HCT116 (cell line): Measurements from ENCODE around the gene IQCC. TPM values are rescaled to one million over a fixed set of nuclear protein-coding genes. Genes with fewer than 3 reads are reported as not detected.

Source experiments
- ATAC-seq: fragments of 200-7000 bp; cut with Tn5 transposase; 2 replicates; pipeline ENCODE4 v1.9.1; 2020; ENCODE audit warnings: mild to moderate bottlenecking, moderate library complexity
- BruUV-seq: library from RNA; stranded (reverse); fragments of 400-500 nt; replicated peaks from 2 replicates; lab custom pipeline; 2021; lab: Mats Ljungman, UMichigan
- CTCF ChIA-PET: fragments of 300-600 bp; sonication (Branson Sonifier 250); formaldehyde crosslinking; loops from one replicate; lab custom pipeline; 2021; ENCODE audit warnings: antibody characterized with exemption; lab: Charles Lee
- POLR2A ChIA-PET: fragments of 300-600, 350-600 bp; sonication (Branson Sonifier 250); formaldehyde crosslinking; loops from one replicate; lab custom pipeline; 2021; ENCODE audit warnings: antibody characterized with exemption; lab: Charles Lee
- RAD21 ChIA-PET, 2 experiments: fragments of 300-600 bp; sonication (Branson Sonifier 250); formaldehyde crosslinking; loops; one replicate each; lab custom pipeline; 2023; ENCODE audit warnings: low total read pairs in 2 of 2; ENCODE audit not compliant: uncharacterized antibody in 2 of 2, unreplicated experiment in 2 of 2, low non-redundant PET in 1 of 2; lab: Charles Lee
- DNase-seq: peaks from one replicate; pipeline ENCODE4 v3.0.0-alpha.2; 2010; ENCODE audit warnings: low read depth, low spot score
- H2AFZ ChIP-seq: fragments of 200-600 bp; shearing (Covaris generic), sonication (generic); 2 replicates; pipeline ENCODE4 v1.6.1; 2017; ENCODE audit warnings: low read depth, mixed run types, mixed read lengths, antibody characterized with exemption, low read length; ENCODE audit not compliant: poor library complexity, severe bottlenecking
- H3K27ac ChIP-seq: 2 replicates; pipeline ENCODE4 v1.5.1; 2012; ENCODE audit warnings: low read depth, low read length
- H3K27me3 ChIP-seq: fragments of 200-600 bp; sonication (generic); 2 replicates; pipeline ENCODE4 v1.6.1; 2016; ENCODE audit warnings: mixed run types, low read length, mixed read lengths; ENCODE audit not compliant: insufficient read depth
- H3K36me3 ChIP-seq, 2 experiments: fragments of 200-500 bp in 1 of 2; fragments of 200-600 bp in 1 of 2; sonication (Bioruptor generic) in 1 of 2; sonication (generic) in 1 of 2; 2 replicates each; pipeline versions ENCODE4 v1.5.1 to v1.6.1; 2014 to 2016; ENCODE audit warnings: low read length in 2 of 2, inconsistent platforms in 1 of 2, mixed read lengths in 1 of 2, mixed run types in 1 of 2; ENCODE audit not compliant: insufficient read depth in 2 of 2, control insufficient read depth in 1 of 2
- H3K4me1 ChIP-seq, 2 experiments: fragments of 200-600 bp in 1 of 2; sonication (generic) in 1 of 2; 2 replicates each; pipeline versions ENCODE4 v1.5.1 to v1.6.1; 2012 to 2017; ENCODE audit warnings: low read length in 2 of 2, inconsistent platforms in 1 of 2, mild to moderate bottlenecking in 1 of 2, mixed read lengths in 1 of 2, mixed run types in 1 of 2, moderate library complexity in 1 of 2; ENCODE audit not compliant: insufficient read depth in 2 of 2, control insufficient read depth in 1 of 2
- H3K4me2 ChIP-seq: fragments of 200-600 bp; sonication (generic); 2 replicates; pipeline ENCODE4 v1.6.1; 2017; ENCODE audit warnings: mixed run types, low read length, mixed read lengths
- H3K4me3 ChIP-seq, 2 experiments: fragments of 200-600 bp in 1 of 2; sonication (generic) in 1 of 2; replicated peaks in 1 of 2; 2 replicates each; pipeline ENCODE4 v1.5.1; 2011 to 2016; ENCODE audit warnings: low read length in 2 of 2, control low read depth in 1 of 2, low read depth in 1 of 2, mild to moderate bottlenecking in 1 of 2, mixed read lengths in 1 of 2, mixed run types in 1 of 2
- H3K79me2 ChIP-seq: fragments of 200-600 bp; sonication (generic); 2 replicates; pipeline ENCODE4 v1.6.1; 2017; ENCODE audit warnings: mild to moderate bottlenecking, mixed run types, low read length, moderate library complexity, mixed read lengths; ENCODE audit not compliant: insufficient read depth
- H3K9ac ChIP-seq: fragments of 200-600 bp; sonication (generic); 2 replicates; pipeline ENCODE4 v1.6.1; 2016; ENCODE audit warnings: low read length, mixed read lengths
- H3K9me2 ChIP-seq: fragments of 200-600 bp; sonication (generic), shearing (Covaris generic); 2 replicates; pipeline ENCODE4 v1.6.1; 2017; ENCODE audit warnings: mixed run types, mild to moderate bottlenecking, moderate library complexity; ENCODE audit not compliant: insufficient read depth
- H3K9me3 ChIP-seq, 2 experiments: fragments of 200-500 bp in 1 of 2; fragments of 200-600 bp in 1 of 2; sonication (Bioruptor generic) in 1 of 2; sonication (generic) in 1 of 2; 2 replicates each; pipeline ENCODE4 v1.6.1; 2014 to 2017; ENCODE audit warnings: low read length in 2 of 2, mixed read lengths in 2 of 2, inconsistent platforms in 1 of 2, low read depth in 1 of 2, mild to moderate bottlenecking in 1 of 2, mixed run types in 1 of 2, moderate library complexity in 1 of 2; ENCODE audit not compliant: control insufficient read depth in 1 of 2, insufficient read depth in 1 of 2
- H4K20me1 ChIP-seq: fragments of 200-600 bp; sonication (generic), shearing (Covaris generic); 2 replicates; pipeline ENCODE4 v1.6.1; 2017; ENCODE audit warnings: mixed run types, mild to moderate bottlenecking, moderate library complexity; ENCODE audit not compliant: insufficient read depth
- CBX3 ChIP-seq: IDR thresholded peaks from 2 replicates; pipeline ENCODE4 v1.6.1; 2012; ENCODE audit warnings: low read depth
- EGR1 ChIP-seq: IDR thresholded peaks from 2 replicates; pipeline ENCODE4 v1.6.1; 2012; ENCODE audit warnings: low read depth
- JUND ChIP-seq: IDR thresholded peaks from 2 replicates; pipeline ENCODE4 v1.6.1; 2012
- POLR2AphosphoS5 ChIP-seq: IDR thresholded peaks from 2 replicates; pipeline ENCODE4 v1.6.1; 2011; ENCODE audit warnings: mild to moderate bottlenecking, low read depth, low read length, moderate library complexity
- SP1 ChIP-seq: IDR thresholded peaks from 2 replicates; pipeline ENCODE4 v1.6.1; 2012; ENCODE audit warnings: low read depth
- TCF7L2 ChIP-seq: IDR thresholded peaks from 2 replicates; pipeline ENCODE4 v1.7.0; 2011; ENCODE audit warnings: borderline replicate concordance, inconsistent platforms; ENCODE audit not compliant: insufficient read depth, insufficient read length; ENCODE audit errors: extremely low read depth
- ZFX ChIP-seq: fragments of 450-650 bp; IDR thresholded peaks from 2 replicates; pipeline ENCODE4 v1.6.1; 2017
- intact Hi-C: fragments of 100-400 bp; cut with micrococcal nuclease; formaldehyde crosslinking; loops from 2 replicates; pipeline ENCODE4 v1.10.0; 2022
- total RNA-seq: library from RNA; stranded (reverse); gene quantifications from one replicate; pipeline ENCODE4 v1.2.1, GENCODE V29; 2021; ENCODE audit not compliant: unreplicated experiment
- TF ChIP-seq, protein P1 (sequence below): IDR thresholded peaks from 2 replicates; pipeline ENCODE4 v1.6.1; 2012
- TF ChIP-seq, protein P2 (sequence below): IDR thresholded peaks from 2 replicates; pipeline ENCODE4 v1.6.1; 2012; ENCODE audit warnings: low read depth
- TF ChIP-seq, protein P3 (sequence below): IDR thresholded peaks from 2 replicates; pipeline ENCODE4 v1.6.1; 2011; ENCODE audit warnings: mild to moderate bottlenecking, low read length, moderate library complexity; ENCODE audit not compliant: insufficient replicate concordance; ENCODE audit errors: extremely low read depth

The IQCC gene
- total RNA-seq, 1 experiment from 2014 or later, result 4.7 TPM

DNA sequence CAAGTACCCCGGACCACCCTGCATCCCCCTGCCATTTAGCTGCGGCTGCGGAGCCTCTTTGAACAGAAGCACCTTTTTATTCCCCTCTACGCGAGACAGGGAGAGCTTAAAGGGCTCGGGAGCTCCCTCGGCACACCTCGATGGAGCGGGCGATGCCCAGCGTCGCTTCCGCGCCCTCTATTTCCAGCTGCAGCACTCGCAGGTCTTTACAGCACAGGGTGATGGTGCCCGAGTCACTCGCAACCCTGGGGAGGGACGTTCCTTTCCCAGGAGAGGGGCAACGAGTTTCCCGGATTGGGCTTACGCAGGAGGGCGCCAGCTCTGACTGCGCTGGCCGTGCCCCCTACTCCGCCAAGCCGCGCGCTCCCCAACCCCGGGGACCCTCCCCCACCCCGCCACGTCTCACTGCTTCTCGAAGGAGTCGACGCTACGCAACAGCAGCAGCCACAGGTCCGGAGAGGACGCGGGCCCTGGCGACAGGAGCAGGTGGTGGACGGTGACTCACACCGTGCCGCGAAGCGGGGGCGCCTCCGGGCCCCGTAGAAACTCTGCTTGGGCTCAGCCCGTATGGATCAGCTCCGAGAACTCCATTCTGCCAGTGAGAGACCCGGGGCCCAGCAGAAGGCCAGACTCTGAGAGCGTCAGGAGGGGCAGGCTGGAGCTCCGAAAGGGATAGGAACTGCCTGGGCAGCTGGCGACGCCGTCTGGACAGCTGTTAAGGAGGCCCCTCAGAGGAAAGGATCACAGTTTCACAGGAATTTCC is 35.7 kb downstream of the IQCC start:
- no peaks in the 10 kb centered on the region for H3K27me3 ChIP-seq
- CTCF ChIA-PET, result interaction anchor here (0.7 to 1.6 kb wide), 4 partner anchors 8 to 75 kb away, joined by 3 to 4 read pairs (median 3); no protein-coding TSS in a partner anchor
- BruUV-seq, result no TSS peak

More for the DNA sequence above, 35.7 kb downstream of the IQCC start:
- peak; percentile 52 for ATAC-seq
- TF ChIP-seq, protein P1, sequence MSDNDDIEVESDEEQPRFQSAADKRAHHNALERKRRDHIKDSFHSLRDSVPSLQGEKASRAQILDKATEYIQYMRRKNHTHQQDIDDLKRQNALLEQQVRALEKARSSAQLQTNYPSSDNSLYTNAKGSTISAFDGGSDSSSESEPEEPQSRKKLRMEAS, result peak; percentile 93
- TF ChIP-seq JUND, result peak; percentile 51
- TF ChIP-seq EGR1, result peak; percentile 61; the same call in 1 of the 2 replicates
- TF ChIP-seq, protein P2, sequence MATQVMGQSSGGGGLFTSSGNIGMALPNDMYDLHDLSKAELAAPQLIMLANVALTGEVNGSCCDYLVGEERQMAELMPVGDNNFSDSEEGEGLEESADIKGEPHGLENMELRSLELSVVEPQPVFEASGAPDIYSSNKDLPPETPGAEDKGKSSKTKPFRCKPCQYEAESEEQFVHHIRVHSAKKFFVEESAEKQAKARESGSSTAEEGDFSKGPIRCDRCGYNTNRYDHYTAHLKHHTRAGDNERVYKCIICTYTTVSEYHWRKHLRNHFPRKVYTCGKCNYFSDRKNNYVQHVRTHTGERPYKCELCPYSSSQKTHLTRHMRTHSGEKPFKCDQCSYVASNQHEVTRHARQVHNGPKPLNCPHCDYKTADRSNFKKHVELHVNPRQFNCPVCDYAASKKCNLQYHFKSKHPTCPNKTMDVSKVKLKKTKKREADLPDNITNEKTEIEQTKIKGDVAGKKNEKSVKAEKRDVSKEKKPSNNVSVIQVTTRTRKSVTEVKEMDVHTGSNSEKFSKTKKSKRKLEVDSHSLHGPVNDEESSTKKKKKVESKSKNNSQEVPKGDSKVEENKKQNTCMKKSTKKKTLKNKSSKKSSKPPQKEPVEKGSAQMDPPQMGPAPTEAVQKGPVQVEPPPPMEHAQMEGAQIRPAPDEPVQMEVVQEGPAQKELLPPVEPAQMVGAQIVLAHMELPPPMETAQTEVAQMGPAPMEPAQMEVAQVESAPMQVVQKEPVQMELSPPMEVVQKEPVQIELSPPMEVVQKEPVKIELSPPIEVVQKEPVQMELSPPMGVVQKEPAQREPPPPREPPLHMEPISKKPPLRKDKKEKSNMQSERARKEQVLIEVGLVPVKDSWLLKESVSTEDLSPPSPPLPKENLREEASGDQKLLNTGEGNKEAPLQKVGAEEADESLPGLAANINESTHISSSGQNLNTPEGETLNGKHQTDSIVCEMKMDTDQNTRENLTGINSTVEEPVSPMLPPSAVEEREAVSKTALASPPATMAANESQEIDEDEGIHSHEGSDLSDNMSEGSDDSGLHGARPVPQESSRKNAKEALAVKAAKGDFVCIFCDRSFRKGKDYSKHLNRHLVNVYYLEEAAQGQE, result no peak
- TF ChIP-seq, protein P3, sequence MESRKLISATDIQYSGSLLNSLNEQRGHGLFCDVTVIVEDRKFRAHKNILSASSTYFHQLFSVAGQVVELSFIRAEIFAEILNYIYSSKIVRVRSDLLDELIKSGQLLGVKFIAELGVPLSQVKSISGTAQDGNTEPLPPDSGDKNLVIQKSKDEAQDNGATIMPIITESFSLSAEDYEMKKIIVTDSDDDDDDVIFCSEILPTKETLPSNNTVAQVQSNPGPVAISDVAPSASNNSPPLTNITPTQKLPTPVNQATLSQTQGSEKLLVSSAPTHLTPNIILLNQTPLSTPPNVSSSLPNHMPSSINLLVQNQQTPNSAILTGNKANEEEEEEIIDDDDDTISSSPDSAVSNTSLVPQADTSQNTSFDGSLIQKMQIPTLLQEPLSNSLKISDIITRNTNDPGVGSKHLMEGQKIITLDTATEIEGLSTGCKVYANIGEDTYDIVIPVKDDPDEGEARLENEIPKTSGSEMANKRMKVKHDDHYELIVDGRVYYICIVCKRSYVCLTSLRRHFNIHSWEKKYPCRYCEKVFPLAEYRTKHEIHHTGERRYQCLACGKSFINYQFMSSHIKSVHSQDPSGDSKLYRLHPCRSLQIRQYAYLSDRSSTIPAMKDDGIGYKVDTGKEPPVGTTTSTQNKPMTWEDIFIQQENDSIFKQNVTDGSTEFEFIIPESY, result no peak
- TF ChIP-seq POLR2AphosphoS5, result peak; percentile 60
- TF ChIP-seq CBX3, result peak; percentile 69; the same call in 1 of the 2 replicates
- TF ChIP-seq SP1, result no peak
- peak; percentile 9 for TF ChIP-seq TCF7L2
- TF ChIP-seq ZFX, result 0 out of 2 replicates have a peak, but pooled peaks have one; percentile 16
- Histone ChIP-seq H3K9ac (peak overlapping the region; percentile 60), H3K79me2 (no peaks in the 10 kb centered on the region), H3K9me2 (no peaks in the 10 kb centered on the region), H3K9me3 (no peaks in the 10 kb centered on the region), H4K20me1 (no peaks in the 10 kb centered on the region), H3K4me2 (peak overlapping the region; percentile 94), H3K4me3 (peak overlapping the region; percentile 62 to 72), H3K27ac (peak overlapping the region; percentile 87), H2AFZ (peak overlapping the region; percentile 3), H3K4me1 (peaks cover 20 to 37% of the 10 kb centered on the region in 2 experiments), H3K36me3 (no peaks in the 10 kb centered on the region)
- DNase-seq, result no peak
- ChIA-PET RAD21 (interaction anchor here (0.5 to 1.7 kb wide), 5 partner anchors 19 to 117 kb away, joined by 3 to 4 read pairs (median 4); partner anchors contain the start of genes EIF3I (in 1 of the 2), MARCKSL1 (in 1 of the 2) and TMEM234 (in 1 of the 2)), POLR2A (interaction anchor here (1.1 to 2.1 kb wide), 5 partner anchors 18 to 119 kb away, joined by 3 to 8 read pairs (median 3); partner anchors contain the start of genes HDAC1 and MARCKSL1)
- intact Hi-C loops, result no loop called here
